Measurements from ENCODE around the gene PRSS35.

- no peak for TF ChIP-seq FOXJ3 (CRISPR knock-in tag; IDR thresholded peaks at IDR 0.05)
- TF ChIP-seq FOXM1 (IDR thresholded peaks at IDR 0.05; ENCODE audit: low read depth) = no peak
- no peak for TF ChIP-seq CTCF (IDR thresholded peaks at IDR 0.05)
- no peak for TF ChIP-seq MEF2A (IDR thresholded peaks at IDR 0.05; ENCODE audit: borderline replicate concordance, low read depth)
- TF ChIP-seq ZBTB33 (IDR thresholded peaks at IDR 0.05; ENCODE audit: borderline replicate concordance, low read depth) = no peak
- TF ChIP-seq REST (IDR thresholded peaks at IDR 0.05; ENCODE audit: low read depth, low read length) = no peak
- TF ChIP-seq RAD21 (IDR thresholded peaks at IDR 0.05; ENCODE audit: low read length) = no peak
- no peak for TF ChIP-seq RCOR1 (IDR thresholded peaks at IDR 0.05; ENCODE audit: low read length)
- TF ChIP-seq SIN3A (IDR thresholded peaks at IDR 0.05; ENCODE audit: borderline replicate concordance, low read depth, low read length) = no peak
- TF ChIP-seq USF2 (IDR thresholded peaks at IDR 0.05; ENCODE audit: borderline replicate concordance, low read depth, low read length) = no peak
- TF ChIP-seq MAX (IDR thresholded peaks at IDR 0.05; ENCODE audit: low read depth) = no peak
- no peak for TF ChIP-seq POLR2AphosphoS5 (IDR thresholded peaks at IDR 0.05; ENCODE audit: low read depth, low read length)
These were observed 23.9 kb upstream of the PRSS35 start for GRCh38 chr6:83488448-83488847.

Measured in SK-N-SH (cell line).